Umbilical cord (tissue), 2 donors: ENCODE data around the gene PLAAT4. TPM values are rescaled to one million over a fixed set of nuclear protein-coding genes. Genes with fewer than 3 reads are reported as not detected.
"Not testable (repeated sequence)": the region's sequence is repeated elsewhere in the genome, so short reads cannot be mapped to it uniquely, and the experiment has no call there.

Experiments used
- DNase-seq: peaks from one replicate; pipeline ENCODE4 v3.0.0-alpha.2; 2015; ENCODE audit warnings: low spot score
- total RNA-seq: library from RNA; depleted of rRNA; stranded (reverse); fragments of >200 nt; gene quantifications from one replicate; pipeline ENCODE4 v1.2.3, GENCODE V29; 2014; ENCODE audit warnings: low replicate concordance; ENCODE audit not compliant: insufficient read depth

The PLAAT4 gene
- total RNA-seq, 1 donor from 2014 or later = not detected

GRCh38 chr11:63510360-63511047 is 26.1 kb upstream of the PLAAT4 start:
- peak; percentile 34 for DNase-seq

GRCh38 chr11:63511048-63511748 is 25.4 kb upstream of the PLAAT4 start:
- DNase-seq = no peak

GRCh38 chr11:63512816-63513215 is 23.8 kb upstream of the PLAAT4 start:
- no peak for DNase-seq

- no peak for DNase-seq
Observed at GRCh38 chr11:63516109-63516508, 20.5 kb upstream of the PLAAT4 start.

- DNase-seq = no peak
Observed at GRCh38 chr11:63517156-63517555, 19.5 kb upstream of the PLAAT4 start.

GRCh38 chr11:63518548-63518947 is 18.1 kb upstream of the PLAAT4 start:
- no peak for DNase-seq

GRCh38 chr11:63520606-63521170 is 15.9 kb upstream of the PLAAT4 start:
- no peak for DNase-seq

- DNase-seq = no peak
Observed at GRCh38 chr11:63521896-63522295, 14.7 kb upstream of the PLAAT4 start.

GRCh38 chr11:63523151-63523550 is 13.5 kb upstream of the PLAAT4 start:
- no peak for DNase-seq

- no peak for DNase-seq
Observed at GRCh38 chr11:63527667-63528066, 8.9 kb upstream of the PLAAT4 start.

GRCh38 chr11:63528156-63528555 is 8.5 kb upstream of the PLAAT4 start:
- DNase-seq = not testable (repeated sequence)

GRCh38 chr11:63528729-63529278 is 7.8 kb upstream of the PLAAT4 start:
- DNase-seq = not testable (repeated sequence)

GRCh38 chr11:63529373-63529772 is 7.2 kb upstream of the PLAAT4 start:
- not testable (repeated sequence) for DNase-seq

GRCh38 chr11:63530021-63530420 is 6.6 kb upstream of the PLAAT4 start:
- DNase-seq = no peak

- not testable (repeated sequence) for DNase-seq
Observed at GRCh38 chr11:63531074-63531792, 5.4 kb upstream of the PLAAT4 start.

- no peak for DNase-seq
Observed at GRCh38 chr11:63532117-63532516, 4.5 kb upstream of the PLAAT4 start.

GRCh38 chr11:63532799-63533475 is 3.7 kb upstream of the PLAAT4 start:
- DNase-seq = no peak

GRCh38 chr11:63534076-63534475 is 2.5 kb upstream of the PLAAT4 start:
- DNase-seq = no peak

GRCh38 chr11:63534895-63535461 is 1.6 kb upstream of the PLAAT4 start:
- DNase-seq = no peak

GRCh38 chr11:63535734-63536133 is 874 bp upstream of the PLAAT4 start:
- DNase-seq = no peak
